HepG2 (cell line): ENCODE measurements around the gene ZMIZ1. TPM values are rescaled to one million over a fixed set of nuclear protein-coding genes. Genes with fewer than 3 reads are reported as not detected.
A peak's percentile ranks its signal among the peaks of the same experiment; 100 is the strongest.

ENCODE experiments used
- ATAC-seq: fragments of 200-7000 bp; cut with Tn5 transposase; 3 replicates; pipeline ENCODE4 v1.9.1; 2020; ENCODE audit warnings: mild to moderate bottlenecking, moderate library complexity
- BruUV-seq: library from RNA; stranded (reverse); fragments of 400-500 nt; replicated peaks from 2 replicates; lab custom pipeline; 2021; lab: Mats Ljungman, UMichigan
- CTCF ChIA-PET: fragments of 300-600 bp; formaldehyde crosslinking; extraction: SDS; loops from one replicate; lab custom pipeline; 2021; ENCODE audit warnings: low total read pairs, inconsistent platforms, low intra/inter-chr PET ratio; lab: Yijun Ruan, JAX
- POLR2A ChIA-PET: fragments of 350-600 bp; sonication (Branson Sonifier 250); formaldehyde crosslinking; loops from one replicate; lab custom pipeline; 2020; ENCODE audit warnings: antibody characterized with exemption, inconsistent platforms; lab: Yijun Ruan, JAX
- DNase-seq: peaks from one replicate; pipeline ENCODE4 v3.0.0-alpha.2; 2015; ENCODE audit warnings: low spot score
- FAIRE-seq: peaks from 3 replicates; lab custom pipeline; 2011; peaks lifted over from hg19 to GRCh38; lab: Jason Lieb, UNC
- H2AFZ ChIP-seq: one replicate; pipeline ENCODE4 v1.6.1; 2011; ENCODE audit warnings: low read length, inconsistent platforms
- H3K27ac ChIP-seq: fragments of 300-600 bp; 3 replicates; pipeline ENCODE4 v1.8.0; 2011; ENCODE audit warnings: mixed run types, mild to moderate bottlenecking, mixed read lengths, low read length, inconsistent platforms; ENCODE audit not compliant: insufficient read depth; ENCODE audit errors: extremely low read length
- H3K27me3 ChIP-seq, 2 experiments: fragments of 200-600 bp in 1 of 2; 2 replicates in 1 of 2; 3 replicates in 1 of 2; pipeline versions ENCODE4 v1.6.0 to v1.8.0; 2011; ENCODE audit warnings: low read length in 2 of 2, mild to moderate bottlenecking in 2 of 2, moderate library complexity in 2 of 2, inconsistent platforms in 1 of 2; ENCODE audit not compliant: insufficient read depth in 2 of 2, control insufficient read depth in 1 of 2
- H3K36me3 ChIP-seq, 2 experiments: fragments of 200-600 bp in 1 of 2; replicated peaks in 1 of 2; 2 replicates in 1 of 2; 3 replicates in 1 of 2; pipeline versions ENCODE4 v1.5.1 to v1.8.0; 2011; ENCODE audit warnings: low read length in 2 of 2, inconsistent platforms in 1 of 2; ENCODE audit not compliant: insufficient read depth in 2 of 2, control insufficient read depth in 1 of 2
- H3K4me1 ChIP-seq: 2 replicates; pipeline ENCODE4 v1.5.1; 2012; ENCODE audit warnings: low read length, inconsistent platforms; ENCODE audit not compliant: insufficient read depth
- H3K4me2 ChIP-seq: 2 replicates; pipeline ENCODE4 v1.6.0; 2011; ENCODE audit warnings: low read depth, low read length, inconsistent platforms
- H3K4me3 ChIP-seq, 3 experiments: fragments of 200-600 bp in 1 of 3; sonication (generic), shearing (Covaris generic) in 1 of 3; replicated peaks in 1 of 3; 2 replicates each; pipeline ENCODE4 v1.5.1; 2011 to 2016; ENCODE audit warnings: low read length in 3 of 3, inconsistent platforms in 2 of 3, low read depth in 2 of 3, mild to moderate bottlenecking in 2 of 3, control low read depth in 1 of 3, mixed read lengths in 1 of 3; ENCODE audit not compliant: insufficient read depth in 1 of 3
- H3K79me2 ChIP-seq: one replicate; pipeline ENCODE4 v1.6.1; 2011; ENCODE audit warnings: low read length, inconsistent platforms; ENCODE audit not compliant: insufficient read depth
- H3K9ac ChIP-seq: 2 replicates; pipeline ENCODE4 v1.6.0; 2011; ENCODE audit warnings: mild to moderate bottlenecking, low read depth, low read length, inconsistent platforms; ENCODE audit not compliant: insufficient read depth
- H3K9me3 ChIP-seq: 2 replicates; pipeline ENCODE4 v1.5.1; 2012; ENCODE audit warnings: mild to moderate bottlenecking, low read length
- H4K20me1 ChIP-seq: 2 replicates; pipeline ENCODE4 v1.6.0; 2011; ENCODE audit warnings: inconsistent platforms, mild to moderate bottlenecking, low read length, moderate library complexity; ENCODE audit not compliant: insufficient read depth
- FOXO1 ChIP-seq: sonication (generic); formaldehyde crosslinking; IDR thresholded peaks from 2 replicates; pipeline ENCODE4 v1.4.0; 2020; ENCODE audit warnings: missing genetic modification reagents
- GABPA ChIP-seq, 2 experiments: IDR thresholded peaks; 2 replicates each; pipeline ENCODE4 v1.6.1; 2011 to 2016; ENCODE audit warnings: low read depth in 2 of 2, low read length in 1 of 2, missing biosample characterization in 1 of 2, missing genetic modification characterization in 1 of 2
- HMG20B ChIP-seq: conservative IDR thresholded peaks from 2 replicates; pipeline ENCODE4 v1.6.1; 2016; ENCODE audit warnings: missing genetic modification reagents, missing compliant biosample characterization
- NR2F6 ChIP-seq, 2 experiments: IDR thresholded peaks; 2 replicates each; pipeline ENCODE4 v1.6.1; 2016; ENCODE audit warnings: antibody characterized with exemption in 1 of 2, mild to moderate bottlenecking in 1 of 2
- RXRB ChIP-seq: IDR thresholded peaks from 2 replicates; pipeline ENCODE4 v1.6.1; 2016; ENCODE audit warnings: borderline replicate concordance, missing genetic modification reagents, missing compliant biosample characterization
- UBTF ChIP-seq: sonication (generic); formaldehyde crosslinking; IDR thresholded peaks from 2 replicates; pipeline ENCODE4 v1.4.0; 2020; ENCODE audit warnings: mild to moderate bottlenecking, missing genetic modification reagents
- ZFP36L1 ChIP-seq: sonication (generic); formaldehyde crosslinking; IDR thresholded peaks from 2 replicates; pipeline ENCODE4 v1.8.0; 2022; ENCODE audit warnings: mild to moderate bottlenecking, missing genetic modification reagents, moderate library complexity
- ZNF33B ChIP-seq: sonication (generic); formaldehyde crosslinking; IDR thresholded peaks from 2 replicates; pipeline ENCODE4 v1.5.1; 2020; ENCODE audit warnings: mild to moderate bottlenecking, missing genetic modification reagents
- ZNF562 ChIP-seq: sonication (generic); formaldehyde crosslinking; IDR thresholded peaks from 2 replicates; pipeline ENCODE4 v1.8.0; 2022; ENCODE audit warnings: missing genetic modification reagents, borderline replicate concordance
- ZNF713 ChIP-seq: sonication (generic); formaldehyde crosslinking; IDR thresholded peaks from 2 replicates; pipeline ENCODE4 v1.4.0; 2020; ENCODE audit warnings: mild to moderate bottlenecking, missing genetic modification reagents
- ZNF75D ChIP-seq: sonication (generic); formaldehyde crosslinking; IDR thresholded peaks from 2 replicates; pipeline ENCODE4 v1.8.1; 2023; ENCODE audit warnings: missing genetic modification reagents, mild to moderate bottlenecking, borderline replicate concordance
- ZNF772 ChIP-seq: sonication (generic); formaldehyde crosslinking; IDR thresholded peaks from 2 replicates; pipeline ENCODE4 v1.5.0; 2020; ENCODE audit warnings: mild to moderate bottlenecking, missing genetic modification reagents
- WGBS: methylation state at CpG from one replicate; pipeline ENCODE4 v1.1.6; 2017; ENCODE audit warnings: low lambda C conversion rate; 5-methylcytosine and 5-hydroxymethylcytosine counted together
- in situ Hi-C: cut with HindIII; loops from 2 replicates; pipeline ENCODE4 v1.10.0; 2017; ENCODE audit warnings: low pct_unique_long_range_greater_than_20kb; ENCODE audit not compliant: extremely low pct_ligation_motif_present
- intact Hi-C: fragments of 100-400 bp; cut with micrococcal nuclease; formaldehyde crosslinking; loops from one replicate; pipeline ENCODE4 v1.10.0; 2022; ENCODE audit not compliant: unreplicated experiment
- polyA plus RNA-seq, 8 experiments: library from polyadenylated mRNA; depleted of rRNA in 3 of 8; stranded (reverse) in 7 of 8; unstranded in 1 of 8; fragments of >200 nt; fragmentation: Illumina TruSeq in 4 of 8; extraction: Trizol in 4 of 8; gene quantifications; 2 replicates each; pipeline versions ENCODE4 v1.2.1 to v1.2.3, GENCODE V29; 2011 to 2016; ENCODE audit warnings: low read depth in 4 of 8, missing spikeins in 1 of 8, mixed read lengths in 1 of 8; ENCODE audit not compliant: insufficient read depth in 1 of 8
- total RNA-seq, 5 experiments: library from RNA; depleted of rRNA; stranded (reverse); fragments of >200 nt; fragmentation: Illumina TruSeq; extraction: Trizol; gene quantifications; 2 replicates each; pipeline ENCODE4 v1.2.3, GENCODE V29; 2016; ENCODE audit warnings: low read depth in 1 of 5

Gene ZMIZ1
- total and polyA plus RNA-seq, 2 of the 13 experiments (the other 11 are each of a cell fraction or from before 2014, with no cell fraction given): 5.3 to 10.2 TPM

GRCh38 chr10:79262131-79262530 is 193.4 kb downstream of the ZMIZ1 start:
- DNase-seq: no peak
- Histone ChIP-seq H3K27ac (no peak overlapping the region), H3K9me3 (no peaks in the 10 kb centered on the region), H3K4me2 (no peak overlapping the region), H4K20me1 (peaks cover 44% of the 10 kb centered on the region; the same call in 1 of the 2 replicates), H3K4me3 (no peak overlapping the region), H3K36me3 (peaks cover 29 to 64% of the 10 kb centered on the region in 2 experiments), H3K4me1 (peaks cover 26% of the 10 kb centered on the region), H3K9ac (no peak overlapping the region), H3K27me3 (no peaks in the 10 kb centered on the region), H3K79me2 (no peaks in the 10 kb centered on the region), H2AFZ (no peak overlapping the region)
- intact Hi-C loops: no loop called here
- no peak for TF ChIP-seq HMG20B (CRISPR knock-in tag)
- 0 out of 2 replicates have a peak, but pooled peaks have one; percentile 5 for TF ChIP-seq NR2F6 (IDR thresholded peaks at IDR 0.05)
- no peak for TF ChIP-seq NR2F6 (CRISPR knock-in tag; IDR thresholded peaks at IDR 0.05)
- TF ChIP-seq ZNF33B (CRISPR knock-in tag): no peak
- TF ChIP-seq RXRB (CRISPR knock-in tag): no peak
- no peak for TF ChIP-seq ZNF713 (CRISPR knock-in tag)
- TF ChIP-seq ZNF75D (CRISPR knock-in tag): no peak
- TF ChIP-seq ZFP36L1 (CRISPR knock-in tag): no peak
- TF ChIP-seq ZNF562 (CRISPR knock-in tag): no peak
- TF ChIP-seq UBTF (CRISPR knock-in tag): no peak
- TF ChIP-seq ZNF772 (CRISPR knock-in tag): 0 out of 2 replicates have a peak, but pooled peaks have one; percentile 10
- TF ChIP-seq FOXO1 (CRISPR knock-in tag): no peak
- TF ChIP-seq GABPA (IDR thresholded peaks at IDR 0.05; ENCODE audit: low read depth, low read length): no peak
- TF ChIP-seq GABPA (CRISPR knock-in tag; IDR thresholded peaks at IDR 0.05; ENCODE audit: low read depth): no peak
- no TSS peak for BruUV-seq
- whole genome bisulfite sequencing: 96% methylated on average over 3 of the region's 3 CpGs
- ATAC-seq: no peak
- in situ Hi-C loops: no loop called here
- ChIA-PET POLR2A (no interaction called here), CTCF (no interaction called here)
- no peak for FAIRE-seq
